Anterior cingulate cortex (tissue), 58 donors: ENCODE results near the gene LRRC75B.

ENCODE experiments used
- DNase-seq, 58 donors: peaks; one replicate each; lab custom pipeline; 2025; lab: John Stamatoyannopoulos, UW

The LRRC75B gene

GRCh38 chr22:24588381-24588756 lies 4.5 kb downstream of the LRRC75B start:
- peak in 57 of 58 donors; percentile 35 to 95 (median 83) for DNase-seq

DNA sequence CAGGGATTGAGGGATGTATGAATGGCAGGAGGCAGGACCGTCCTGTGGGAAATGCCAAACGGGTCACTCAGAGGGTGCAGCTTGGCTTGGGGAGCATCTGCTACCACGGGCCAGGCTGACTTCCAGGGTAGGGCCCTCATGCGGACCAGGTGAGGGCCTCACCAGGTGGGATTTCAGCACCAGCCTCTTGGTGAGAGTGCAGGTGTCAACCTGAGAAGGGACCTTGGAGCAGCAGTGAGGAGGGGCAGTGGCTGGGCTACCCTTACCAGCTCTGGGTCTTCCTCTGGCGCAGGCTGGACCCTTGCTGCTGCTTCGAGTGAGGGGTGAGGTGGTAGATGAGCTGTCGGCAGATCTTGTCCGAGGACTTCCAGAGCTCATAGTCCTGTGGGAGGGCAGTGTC lies 4.9 kb downstream of the LRRC75B start:
- DNase-seq, result no peak

DNA sequence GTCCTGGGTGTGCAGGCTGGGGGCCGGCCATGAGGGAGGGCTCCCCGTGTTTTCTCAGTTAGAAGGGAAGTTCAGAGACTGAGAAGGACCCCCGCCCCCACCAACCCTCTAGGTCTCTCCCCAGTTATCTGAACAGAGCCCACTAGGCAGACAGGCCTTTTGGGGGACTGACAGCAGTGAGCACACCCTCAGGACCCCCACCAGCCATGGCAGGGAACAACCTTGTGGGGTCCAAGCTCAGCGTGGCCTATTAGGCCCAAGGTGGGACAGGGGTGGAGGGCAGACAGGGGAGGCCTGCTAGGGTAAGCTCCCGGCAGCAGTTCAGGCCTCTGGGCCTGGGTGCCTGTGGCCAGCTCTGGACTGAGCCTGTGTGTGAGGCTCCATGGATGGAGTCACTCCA lies 5.6 kb downstream of the LRRC75B start:
- DNase-seq, result no peak

DNA sequence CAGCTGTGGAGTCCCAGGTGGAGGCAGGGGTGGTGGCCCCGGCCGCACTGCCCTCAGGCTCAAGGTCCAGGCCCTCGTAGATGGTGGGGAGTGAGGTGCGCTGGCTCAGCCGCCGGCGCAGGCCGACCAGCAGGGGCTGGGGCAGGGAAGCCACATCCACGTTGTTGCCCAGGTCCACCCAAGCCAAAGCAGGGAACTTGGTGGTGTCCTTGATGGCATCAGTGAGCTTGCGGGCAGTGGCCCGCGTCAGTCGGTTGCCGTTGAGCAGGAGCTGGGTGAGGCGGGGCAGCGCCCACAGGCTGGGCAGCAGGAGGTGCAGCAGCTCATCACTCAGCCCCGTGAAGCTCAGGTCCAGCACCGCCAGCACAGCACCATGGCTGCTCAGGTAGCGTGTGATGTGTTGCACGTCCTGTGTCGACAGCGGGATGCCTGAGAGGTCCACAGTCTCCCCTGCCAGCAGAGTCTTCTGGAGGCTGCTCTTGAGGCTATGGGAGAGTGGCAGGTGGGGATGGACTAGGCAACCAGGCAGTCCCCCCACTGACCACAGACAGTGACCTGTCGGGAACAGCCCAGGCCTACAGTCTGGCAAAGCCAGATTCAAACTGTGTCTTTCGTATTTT lies 6.8 kb downstream of the LRRC75B start:
- DNase-seq, result no peak

DNA sequence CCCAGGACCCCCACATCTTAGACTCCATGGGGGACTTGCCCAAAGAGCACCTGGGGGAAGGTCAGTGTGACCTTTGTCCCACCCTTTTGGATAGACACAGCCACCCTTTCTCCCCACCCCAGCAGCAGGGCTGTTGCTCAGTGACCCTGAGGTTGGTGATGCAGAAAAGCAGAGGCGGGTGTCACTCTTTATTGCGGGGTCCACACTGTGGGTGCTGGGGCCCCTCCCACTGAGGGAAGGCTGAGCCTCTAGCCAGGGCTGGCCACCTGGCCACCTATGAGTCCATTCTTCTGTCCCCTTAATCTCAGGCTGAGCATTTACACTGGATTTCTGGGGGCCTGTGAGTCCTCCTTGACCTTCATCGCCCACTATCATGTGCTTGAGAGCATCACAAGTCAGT lies 7.4 kb downstream of the LRRC75B start:
- no peak for DNase-seq

- no peak for DNase-seq
Measured at GRCh38 chr22:24584871-24585411, 7.9 kb downstream of the LRRC75B start.

DNA sequence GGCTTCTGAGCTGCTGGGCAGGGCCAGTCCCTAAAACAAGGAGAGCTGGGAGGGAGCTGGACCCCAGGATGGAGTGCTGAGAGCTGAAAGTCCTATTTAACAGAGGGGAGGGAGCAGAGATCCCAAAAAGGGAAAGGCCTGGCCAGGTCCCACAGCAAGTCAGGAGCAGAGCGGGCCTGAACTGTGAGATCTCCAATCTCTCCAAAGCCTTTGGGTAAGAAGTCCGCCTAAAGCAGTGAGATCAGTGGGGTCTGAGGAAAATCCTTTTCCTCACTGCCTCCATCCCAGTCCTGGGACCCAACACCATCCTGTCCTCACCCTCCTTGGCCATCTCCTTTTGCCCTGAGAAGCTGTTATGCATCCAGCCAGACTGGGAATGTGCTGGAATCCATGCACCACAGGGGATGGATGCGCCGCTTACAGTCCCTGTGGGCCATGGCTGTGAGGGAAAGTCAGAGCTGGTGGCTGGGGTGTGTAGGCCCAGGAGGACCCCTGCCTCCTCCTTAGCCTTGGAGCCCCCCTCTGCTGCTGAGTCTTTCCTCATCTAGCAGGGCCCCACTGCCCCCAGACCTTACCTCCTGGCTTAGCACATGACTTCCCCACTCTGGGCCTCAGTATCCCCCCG lies 8.6 kb downstream of the LRRC75B start:
- no peak for DNase-seq

GRCh38 chr22:24583221-24584165 lies 9.4 kb downstream of the LRRC75B start:
- peak in 1 of 58 donors; percentile 18 for DNase-seq

GRCh38 chr22:24582056-24582814 lies 10.6 kb downstream of the LRRC75B start:
- DNase-seq, result no peak

DNA sequence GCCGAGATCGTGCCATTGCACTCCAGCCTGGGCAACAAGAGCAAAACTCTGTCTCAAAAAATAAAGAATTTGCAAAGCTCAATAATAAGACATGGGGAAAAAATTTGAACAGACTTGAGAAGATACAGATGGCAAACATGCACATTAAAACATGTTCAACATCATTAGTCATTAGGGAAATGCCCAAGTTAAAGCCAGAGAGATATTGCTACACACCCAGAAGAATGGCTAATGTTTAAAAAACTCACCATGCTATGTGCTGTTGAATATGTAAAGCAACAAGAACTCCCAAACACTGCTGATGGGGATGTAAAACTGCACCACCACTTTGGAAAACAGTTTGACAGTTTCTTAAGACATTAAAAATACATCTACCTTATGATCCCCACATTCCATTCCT lies 12.6 kb downstream of the LRRC75B start:
- no peak for DNase-seq

- DNase-seq, result no peak
Measured at GRCh38 chr22:24579258-24579601, 13.6 kb downstream of the LRRC75B start.

GRCh38 chr22:24578355-24579257 lies 14.3 kb downstream of the LRRC75B start:
- no peak for DNase-seq

DNA sequence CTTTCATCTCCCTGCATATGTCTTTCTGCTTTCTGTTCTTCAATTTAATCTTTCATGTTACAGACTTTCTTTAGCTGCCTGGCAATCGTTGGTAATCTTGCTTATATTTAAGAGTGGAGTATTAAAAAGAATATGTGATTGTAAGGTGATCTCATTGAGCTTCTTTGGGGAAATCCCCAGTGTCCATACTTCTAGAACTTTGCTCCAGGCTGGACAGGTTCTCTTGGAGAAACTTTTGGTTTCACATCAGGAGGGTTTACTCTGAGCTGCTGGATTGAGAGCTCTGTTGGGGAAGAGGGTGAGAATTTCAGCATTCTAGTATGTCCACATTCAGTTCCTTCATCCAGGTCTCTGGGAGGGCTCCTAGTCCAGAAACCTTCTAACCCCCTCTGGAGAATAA lies 16.1 kb downstream of the LRRC75B start:
- no peak for DNase-seq

DNA sequence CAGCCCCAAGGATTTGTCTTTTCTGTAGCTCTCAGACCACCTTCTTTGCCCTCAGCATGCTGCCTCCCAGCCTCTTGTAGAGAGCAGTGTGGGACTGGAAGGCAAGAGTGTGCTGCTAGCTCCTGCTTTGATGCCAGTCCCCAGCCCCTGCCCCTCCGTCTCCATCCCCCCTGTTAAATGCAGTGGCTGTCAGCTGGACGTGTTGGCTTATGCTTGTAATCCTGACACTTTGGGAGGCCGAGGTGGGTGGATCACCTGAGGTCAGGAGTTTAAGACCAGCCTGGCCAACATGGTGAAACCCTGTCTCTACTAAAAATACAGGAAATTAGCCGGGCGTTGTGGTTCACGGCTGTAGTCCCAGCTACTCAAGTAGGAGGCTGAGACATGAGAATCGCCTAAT lies 21.6 kb downstream of the LRRC75B start:
- no peak for DNase-seq

DNA sequence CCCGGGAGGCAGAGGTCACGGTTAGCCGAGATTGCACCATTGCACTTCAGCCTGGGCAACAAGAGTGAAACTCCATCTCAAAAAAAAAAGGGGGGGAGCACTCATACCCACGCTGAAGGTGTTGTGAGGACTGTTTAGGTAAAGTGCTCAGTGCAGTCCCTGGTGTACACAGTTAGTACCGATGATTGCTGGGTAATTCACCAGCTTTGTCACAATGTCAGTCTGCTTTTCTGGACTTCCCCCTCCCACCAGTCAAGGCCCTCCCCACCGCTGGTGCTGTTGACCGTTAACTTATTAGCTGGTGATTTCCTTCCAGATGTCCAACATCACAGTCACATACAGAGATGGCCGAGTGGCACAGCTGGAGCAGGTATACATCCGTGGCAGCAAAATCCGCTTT lies 25.2 kb downstream of the LRRC75B start:
- DNase-seq, result no peak

DNA sequence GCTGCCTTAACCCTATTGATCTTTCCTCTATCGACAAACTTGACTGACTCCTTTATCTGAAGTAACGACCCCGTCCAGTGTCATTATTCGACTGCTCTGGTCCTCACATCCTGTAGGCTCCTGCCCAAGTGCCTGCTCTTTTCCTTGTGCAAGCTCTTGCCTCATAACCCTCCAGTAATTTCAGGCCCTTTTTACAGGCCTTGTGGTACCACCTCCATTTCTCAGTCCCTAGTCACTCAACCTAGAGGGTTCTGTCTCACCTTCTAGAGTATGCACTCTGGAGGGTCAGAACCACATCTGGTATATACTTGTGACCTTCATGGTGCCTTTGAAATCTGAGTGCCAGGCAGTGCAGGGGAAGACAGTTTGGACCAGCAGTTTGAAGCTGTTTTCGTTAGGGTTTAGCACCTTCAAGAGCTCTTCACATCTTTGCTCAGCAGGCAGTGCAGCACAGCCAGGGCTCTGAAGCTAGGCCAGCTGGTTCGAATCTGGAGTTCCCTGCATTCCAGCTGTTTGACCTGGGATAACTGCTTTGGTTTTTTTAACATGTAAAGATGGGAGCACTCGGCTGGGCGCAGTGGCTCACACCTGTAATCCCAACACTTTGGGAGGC lies 25.9 kb downstream of the LRRC75B start:
- DNase-seq, result no peak

- no peak for DNase-seq
Measured at GRCh38 chr22:24565077-24565476, 27.8 kb downstream of the LRRC75B start.

GRCh38 chr22:24564376-24565058 lies 28.4 kb downstream of the LRRC75B start:
- DNase-seq, result no peak

DNA sequence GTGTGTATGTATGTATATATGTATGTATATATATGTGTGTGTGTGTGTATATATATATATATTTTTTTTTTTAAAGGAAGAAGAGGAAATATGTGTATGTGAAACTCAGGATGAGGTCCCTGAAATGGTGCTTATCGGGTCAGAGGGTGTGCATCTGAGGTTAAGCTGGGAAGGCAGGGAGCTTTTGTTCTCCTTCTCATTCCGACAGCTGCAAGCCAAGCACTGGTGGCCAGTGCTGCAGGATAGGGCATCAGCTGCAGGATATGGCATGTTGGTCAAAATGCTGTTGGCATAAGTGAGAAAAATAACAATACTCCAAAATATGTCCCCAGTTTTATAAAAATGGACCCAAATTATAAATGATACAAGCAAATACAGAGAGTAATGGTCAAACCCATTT lies 29.6 kb downstream of the LRRC75B start:
- no peak for DNase-seq
